ENCODE measurements around the gene CCDC34.

DNA sequence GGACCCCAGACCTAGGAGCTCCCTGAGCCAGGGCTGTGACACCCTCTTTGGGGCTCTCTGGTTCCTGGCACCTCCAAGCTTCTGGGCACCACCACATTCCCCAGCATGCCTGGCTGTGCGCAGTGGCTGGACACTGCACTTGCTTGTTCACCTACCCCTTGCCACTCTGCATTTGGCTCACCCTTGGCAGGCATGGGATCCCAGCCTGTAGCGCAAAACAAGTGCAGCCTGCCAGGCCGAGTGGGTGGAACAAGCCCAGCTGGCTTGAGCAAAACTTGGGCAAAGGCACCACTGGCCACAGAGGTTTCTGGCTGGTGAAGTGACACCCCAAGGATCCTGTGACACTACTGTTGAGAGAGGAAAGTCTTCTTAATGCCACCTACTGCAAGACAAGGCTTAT lies 57.3 kb downstream of the CCDC34 start:
- TF ChIP-seq, protein P1, sequence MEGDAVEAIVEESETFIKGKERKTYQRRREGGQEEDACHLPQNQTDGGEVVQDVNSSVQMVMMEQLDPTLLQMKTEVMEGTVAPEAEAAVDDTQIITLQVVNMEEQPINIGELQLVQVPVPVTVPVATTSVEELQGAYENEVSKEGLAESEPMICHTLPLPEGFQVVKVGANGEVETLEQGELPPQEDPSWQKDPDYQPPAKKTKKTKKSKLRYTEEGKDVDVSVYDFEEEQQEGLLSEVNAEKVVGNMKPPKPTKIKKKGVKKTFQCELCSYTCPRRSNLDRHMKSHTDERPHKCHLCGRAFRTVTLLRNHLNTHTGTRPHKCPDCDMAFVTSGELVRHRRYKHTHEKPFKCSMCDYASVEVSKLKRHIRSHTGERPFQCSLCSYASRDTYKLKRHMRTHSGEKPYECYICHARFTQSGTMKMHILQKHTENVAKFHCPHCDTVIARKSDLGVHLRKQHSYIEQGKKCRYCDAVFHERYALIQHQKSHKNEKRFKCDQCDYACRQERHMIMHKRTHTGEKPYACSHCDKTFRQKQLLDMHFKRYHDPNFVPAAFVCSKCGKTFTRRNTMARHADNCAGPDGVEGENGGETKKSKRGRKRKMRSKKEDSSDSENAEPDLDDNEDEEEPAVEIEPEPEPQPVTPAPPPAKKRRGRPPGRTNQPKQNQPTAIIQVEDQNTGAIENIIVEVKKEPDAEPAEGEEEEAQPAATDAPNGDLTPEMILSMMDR (IDR thresholded peaks at IDR 0.05), result no peak
- TF ChIP-seq POLR2A (IDR thresholded peaks at IDR 0.05), result no peak

Data from Peyer's patch (tissue), 4 donors.